Activated CD8-positive, alpha-beta memory T cell treated with anti-CD3 and anti-CD28 coated beads for 36 hours (primary cell): ENCODE results near the gene GALNT9. TPM values are rescaled to one million over a fixed set of nuclear protein-coding genes. Genes with fewer than 3 reads are reported as not detected.
"Not testable (repeated sequence)": the region's sequence is repeated elsewhere in the genome, so short reads cannot be mapped to it uniquely, and the experiment has no call there.

Experiments used
- CTCF ChIA-PET: fragments of 350-600 bp; sonication (Branson Sonifier 250); formaldehyde crosslinking; loops from one replicate; lab custom pipeline; 2021; ENCODE audit warnings: antibody characterized with exemption; lab: Charles Lee
- POLR2A ChIA-PET: fragments of 350-600 bp; sonication (Branson Sonifier 250); formaldehyde crosslinking; loops from one replicate; lab custom pipeline; 2021; ENCODE audit warnings: antibody characterized with exemption; lab: Charles Lee
- total RNA-seq, 2 experiments: library from RNA; stranded (reverse); gene quantifications; one replicate each; pipeline ENCODE4 v1.2.3, GENCODE V29; 2021

Gene GALNT9
- total RNA-seq, 2 experiments from 2014 or later, result not detected

DNA sequence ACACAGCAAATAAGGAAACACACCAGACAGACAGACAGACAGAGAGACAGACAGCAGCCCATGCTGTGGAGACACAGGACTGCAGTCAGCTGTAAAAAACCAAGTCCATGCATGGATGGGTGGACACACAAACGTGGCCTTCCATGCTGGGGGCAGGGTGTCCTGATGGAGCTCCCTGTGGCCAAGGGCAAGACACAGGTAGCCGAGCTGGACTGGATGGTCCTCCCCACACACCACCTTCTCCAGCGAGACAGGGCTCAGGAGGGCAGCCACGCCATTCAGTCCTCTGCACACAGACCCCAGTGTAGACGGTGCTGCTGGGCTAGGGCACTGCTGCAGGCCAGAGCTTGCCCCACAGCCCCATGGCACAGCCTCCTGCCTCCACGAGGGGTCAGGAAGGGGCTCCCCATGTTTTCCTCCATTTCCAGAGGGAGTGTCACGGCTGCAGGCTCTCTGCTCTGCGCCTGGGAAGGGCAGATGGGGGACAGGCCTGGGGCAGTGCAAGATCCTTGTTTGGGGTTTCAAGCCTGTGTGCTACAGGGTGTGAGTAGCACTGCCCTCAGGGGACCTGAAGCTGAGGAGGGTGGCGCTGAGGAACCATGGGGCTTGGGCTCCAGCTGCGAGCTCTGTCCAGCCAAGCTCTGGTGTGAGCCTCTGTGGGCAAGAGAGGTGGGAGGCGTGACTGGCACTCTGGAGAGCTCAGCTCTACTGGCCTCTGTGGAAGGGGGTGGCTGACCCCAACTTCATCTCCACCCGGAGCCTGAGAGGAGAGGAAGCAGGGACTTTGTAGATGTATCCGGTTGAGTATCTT is 67.9 kb downstream of the GALNT9 start:
- CTCF ChIA-PET, result no interaction called here
- POLR2A ChIA-PET, result no interaction called here

GRCh38 chr12:132260721-132261120 is 68.7 kb downstream of the GALNT9 start:
- ChIA-PET POLR2A (no interaction called here), CTCF (no interaction called here)

DNA sequence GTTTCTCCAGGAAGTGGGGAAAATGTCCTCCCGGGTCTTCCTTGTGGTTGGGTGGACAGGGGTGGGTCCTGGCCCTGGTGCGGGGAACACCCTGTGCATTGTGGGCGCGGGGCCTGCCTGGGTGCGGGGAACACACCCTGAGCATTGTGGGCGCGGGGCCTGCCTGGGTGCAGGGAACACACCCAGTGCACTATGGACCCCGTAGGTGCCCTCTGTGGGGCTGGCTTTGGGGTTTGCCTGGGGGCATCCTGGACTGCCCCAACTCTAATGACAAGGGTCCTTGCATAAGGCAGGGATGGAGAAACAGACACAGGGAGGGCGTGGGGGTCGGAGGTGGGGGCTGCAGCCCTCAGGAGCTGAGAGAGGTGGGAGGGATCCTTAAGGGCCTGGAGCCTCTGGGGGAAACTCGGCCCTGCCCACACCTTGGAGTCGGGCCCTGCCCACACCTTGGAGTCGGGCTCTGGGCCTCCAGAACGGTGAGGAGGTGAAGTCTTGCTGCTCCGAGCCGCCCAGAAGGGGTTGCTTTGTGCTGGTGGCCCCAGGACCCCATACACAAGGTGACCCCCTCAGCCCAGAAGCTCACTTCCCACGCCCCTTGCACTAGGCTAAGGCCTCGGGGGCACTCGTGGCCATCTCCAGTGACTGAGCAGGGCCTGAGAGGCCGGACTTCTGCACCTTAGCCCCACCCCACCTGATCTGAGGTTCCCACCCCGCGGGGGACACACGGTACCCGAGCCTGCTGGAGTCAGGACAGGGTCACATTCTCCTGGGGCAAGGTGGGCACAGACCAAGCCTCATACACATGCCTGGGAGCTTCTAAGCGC is 69.3 kb downstream of the GALNT9 start:
- CTCF ChIA-PET, result no interaction called here

DNA sequence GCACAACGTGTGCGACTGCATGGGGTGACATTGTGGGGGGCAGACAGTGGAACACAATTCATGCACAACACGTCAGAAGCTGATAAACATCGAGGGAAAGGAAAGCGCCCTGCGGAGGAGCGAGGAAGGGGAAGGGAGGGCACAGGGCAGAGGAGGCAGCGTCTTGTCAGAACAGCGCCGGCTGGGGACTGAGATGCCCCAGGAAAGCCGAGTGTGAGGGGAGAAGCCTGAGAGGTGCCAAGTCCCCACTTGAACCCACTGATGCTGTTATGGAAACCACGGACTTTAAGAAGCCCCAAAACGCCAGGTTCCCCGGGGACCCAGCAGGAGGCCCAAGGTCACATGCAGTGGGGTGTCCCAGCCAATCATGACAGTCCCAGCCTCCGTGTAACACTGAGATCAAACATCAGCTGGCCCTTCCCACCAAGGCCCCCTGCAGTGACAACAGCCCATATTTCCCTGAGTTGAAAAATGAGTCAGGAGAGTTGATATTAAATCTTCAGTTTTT is 70.0 kb downstream of the GALNT9 start:
- POLR2A ChIA-PET, result no interaction called here
- CTCF ChIA-PET, result no interaction called here

More for the DNA sequence above, 69.3 kb downstream of the GALNT9 start:
- POLR2A ChIA-PET, result no interaction called here

DNA sequence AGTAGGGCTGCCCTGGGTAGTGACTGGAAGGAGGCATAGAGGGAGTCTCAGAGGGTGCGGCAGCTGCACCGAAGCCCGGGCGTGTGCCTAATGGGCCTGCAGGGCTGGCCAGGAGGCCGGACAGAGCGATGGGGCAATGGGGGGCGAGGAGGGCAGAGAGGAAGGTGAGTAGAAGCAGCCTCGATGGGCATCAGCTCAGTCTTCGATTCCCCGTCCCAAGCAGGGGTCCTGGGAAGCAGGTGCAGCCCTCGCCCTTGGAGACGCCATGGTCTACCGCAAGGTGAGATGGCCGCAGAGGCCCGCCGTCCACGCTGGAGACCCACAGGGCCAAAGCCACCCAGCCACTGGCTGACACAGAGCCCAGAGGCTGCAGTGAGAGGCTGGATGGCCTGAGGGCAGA is 70.8 kb downstream of the GALNT9 start:
- CTCF ChIA-PET, result no interaction called here
- POLR2A ChIA-PET, result no interaction called here

GRCh38 chr12:132257955-132258490 is 71.4 kb downstream of the GALNT9 start:
- POLR2A ChIA-PET, result no interaction called here
- CTCF ChIA-PET, result no interaction called here

GRCh38 chr12:132257206-132257954 is 72.0 kb downstream of the GALNT9 start:
- ChIA-PET POLR2A (no interaction called here), CTCF (no interaction called here)

- ChIA-PET POLR2A (no interaction called here), CTCF (no interaction called here)
Measured at GRCh38 chr12:132256646-132257045, 72.7 kb downstream of the GALNT9 start.

GRCh38 chr12:132255642-132256041 is 73.7 kb downstream of the GALNT9 start:
- ChIA-PET POLR2A (no interaction called here), CTCF (no interaction called here)

DNA sequence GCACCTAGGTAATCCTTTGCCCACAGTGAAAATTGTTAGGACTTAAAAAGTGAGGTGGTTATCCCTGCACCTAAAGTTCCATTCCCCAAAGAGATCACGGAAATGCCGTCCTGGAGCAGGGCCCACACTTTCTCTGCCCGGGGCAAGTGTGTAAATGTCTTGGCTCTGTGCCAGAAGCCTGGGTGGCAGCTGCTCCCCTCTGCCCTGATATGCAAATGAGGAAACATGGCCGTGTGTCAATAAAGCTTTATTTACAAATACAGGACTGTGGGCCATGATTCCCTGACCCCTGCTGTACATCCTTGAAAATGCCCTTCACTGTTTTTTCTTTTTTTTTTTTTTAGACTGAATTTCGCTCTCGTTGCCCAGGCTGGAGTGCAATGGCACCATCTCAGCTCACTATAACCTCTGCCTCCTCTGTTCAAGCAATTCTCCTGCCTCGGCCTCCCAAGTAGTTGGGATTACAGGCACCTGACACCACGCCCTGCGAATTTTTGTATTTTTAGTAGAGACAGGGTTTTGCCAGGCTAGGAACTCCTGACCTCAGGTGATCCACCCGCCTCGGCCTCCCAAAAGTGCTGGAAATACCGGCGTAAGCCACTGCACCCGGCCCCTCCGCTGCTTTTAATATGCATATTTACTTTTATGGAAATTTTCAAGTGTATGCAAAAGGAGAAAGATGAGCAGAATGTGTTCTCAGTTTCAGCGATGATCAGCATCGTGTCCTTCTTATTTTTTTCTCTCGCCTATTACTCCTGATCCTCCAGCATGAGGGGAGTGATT is 75.5 kb downstream of the GALNT9 start:
- POLR2A ChIA-PET, result no interaction called here
- CTCF ChIA-PET, result no interaction called here

- POLR2A ChIA-PET, CTCF ChIA-PET: not testable (repeated sequence)
Measured at GRCh38 chr12:132252981-132253380, 76.4 kb downstream of the GALNT9 start.

- ChIA-PET POLR2A (no interaction called here), CTCF (no interaction called here)
Measured at GRCh38 chr12:132251741-132252490, 77.5 kb downstream of the GALNT9 start.

GRCh38 chr12:132251310-132251709 is 78.1 kb downstream of the GALNT9 start:
- POLR2A ChIA-PET, result no interaction called here
- CTCF ChIA-PET, result no interaction called here

GRCh38 chr12:132250707-132251106 is 78.7 kb downstream of the GALNT9 start:
- CTCF ChIA-PET, result no interaction called here
- POLR2A ChIA-PET, result no interaction called here

- ChIA-PET POLR2A (no interaction called here), CTCF (no interaction called here)
Measured at GRCh38 chr12:132249689-132250478, 79.5 kb downstream of the GALNT9 start.

DNA sequence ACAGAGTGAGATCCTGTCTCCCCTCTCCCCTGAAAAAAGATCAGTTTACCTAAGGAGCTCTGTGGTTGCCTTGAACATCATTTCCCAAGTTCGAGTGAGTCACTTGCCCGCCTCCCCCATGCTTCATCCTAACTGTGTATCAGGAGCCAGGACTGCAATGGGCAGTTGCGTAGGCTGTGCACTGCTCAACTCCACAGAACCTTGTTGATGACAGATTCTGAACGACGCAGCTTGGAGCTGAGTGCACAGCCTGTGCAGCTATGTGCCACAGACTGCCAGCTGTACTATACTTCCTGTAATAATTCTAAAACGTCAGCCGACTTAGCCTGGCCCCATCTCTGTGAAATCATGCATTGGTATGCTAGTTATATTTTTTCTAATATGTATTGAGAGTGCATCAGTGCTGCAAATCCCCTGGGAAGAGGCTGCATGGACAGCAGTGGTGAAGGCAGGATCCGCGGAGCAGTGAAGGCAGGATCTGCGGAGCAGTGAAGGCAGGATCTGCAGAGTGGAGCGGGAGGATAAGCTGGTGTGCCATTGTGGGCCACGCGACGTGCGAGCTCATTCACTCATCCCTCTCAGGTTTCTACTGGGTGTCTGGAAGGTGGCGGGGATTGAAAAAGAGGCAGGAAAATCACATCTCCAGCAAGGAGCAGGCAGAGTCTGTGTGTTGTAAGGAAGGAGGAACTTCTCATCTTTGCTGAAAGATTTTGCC is 80.8 kb downstream of the GALNT9 start:
- CTCF ChIA-PET, result no interaction called here
- POLR2A ChIA-PET, result no interaction called here
